GM23338 (cell line): ENCODE data around the gene AGR3. TPM values are rescaled to one million over a fixed set of nuclear protein-coding genes. Genes with fewer than 3 reads are reported as not detected.

ENCODE experiments used
- ATAC-seq: fragments of 200-7000 bp; cut with Tn5 transposase; 3 replicates; pipeline ENCODE4 v1.9.1; 2020
- DNase-seq: peaks from one replicate; pipeline ENCODE4 v3.0.0-alpha.2; 2015; ENCODE audit warnings: low spot score
- H2AFZ ChIP-seq: fragments of 200-600 bp; sonication (generic); 2 replicates; pipeline ENCODE4 v1.8.0; 2016; ENCODE audit warnings: antibody characterized with exemption, mild to moderate bottlenecking, moderate library complexity
- H3F3A ChIP-seq: fragments of 200-600 bp; sonication (generic); replicated peaks from 2 replicates; pipeline ENCODE4 v1.8.0; 2017; ENCODE audit warnings: antibody characterized with exemption, mixed run types, low read depth
- H3K27ac ChIP-seq: fragments of 200-600 bp; sonication (generic); 2 replicates; pipeline ENCODE4 v1.6.1; 2016; ENCODE audit warnings: low read depth
- H3K27me3 ChIP-seq: fragments of 200-600 bp; sonication (generic); 2 replicates; pipeline ENCODE4 v1.8.0; 2016; ENCODE audit warnings: mild to moderate bottlenecking, mixed run types, moderate library complexity; ENCODE audit not compliant: insufficient read depth
- H3K36me3 ChIP-seq: fragments of 200-600 bp; sonication (generic); 2 replicates; pipeline ENCODE4 v1.8.0; 2016; ENCODE audit warnings: mild to moderate bottlenecking; ENCODE audit not compliant: insufficient read depth
- H3K4me1 ChIP-seq: fragments of 200-600 bp; sonication (generic); 2 replicates; pipeline ENCODE4 v1.8.0; 2016; ENCODE audit warnings: mild to moderate bottlenecking, moderate library complexity; ENCODE audit not compliant: insufficient read depth
- H3K4me2 ChIP-seq: fragments of 200-600 bp; sonication (generic); 2 replicates; pipeline ENCODE4 v1.7.1; 2017; ENCODE audit warnings: mixed run types
- H3K4me3 ChIP-seq: fragments of 200-600 bp; sonication (generic); 2 replicates; pipeline ENCODE4 v1.6.1; 2016; ENCODE audit warnings: mixed run types
- H3K79me2 ChIP-seq: fragments of 200-600 bp; sonication (generic); replicated peaks from 2 replicates; pipeline ENCODE4 v1.8.0; 2017; ENCODE audit warnings: mild to moderate bottlenecking; ENCODE audit not compliant: insufficient read depth
- H3K9me2 ChIP-seq: fragments of 200-600 bp; sonication (generic); 2 replicates; pipeline ENCODE4 v1.8.0; 2017; ENCODE audit not compliant: insufficient read depth
- H4K20me1 ChIP-seq: fragments of 200-600 bp; sonication (generic); replicated peaks from 2 replicates; pipeline ENCODE4 v1.8.0; 2017; ENCODE audit warnings: mild to moderate bottlenecking; ENCODE audit not compliant: insufficient read depth
- H3K27ac Mint-ChIP-seq: 2 replicates; pipeline ENCODE4 v1.8.0; 2020; ENCODE audit warnings: inconsistent platforms, mild to moderate bottlenecking, moderate library complexity, mixed read lengths
- H3K27me3 Mint-ChIP-seq: 3 replicates; pipeline ENCODE4 v1.8.0; 2022; ENCODE audit warnings: low read depth, mild to moderate bottlenecking, moderate library complexity, mixed read lengths, inconsistent platforms; ENCODE audit not compliant: insufficient read depth, poor library complexity
- H3K36me3 Mint-ChIP-seq: 3 replicates; pipeline ENCODE4 v1.8.0; 2021; ENCODE audit warnings: low read depth, mild to moderate bottlenecking, inconsistent platforms, moderate library complexity, mixed read lengths
- H3K4me1 Mint-ChIP-seq: 3 replicates; pipeline ENCODE4 v1.8.0; 2020; ENCODE audit warnings: mild to moderate bottlenecking, inconsistent platforms, mixed read lengths
- H3K4me3 Mint-ChIP-seq: 3 replicates; pipeline ENCODE4 v1.8.0; 2021; ENCODE audit warnings: moderate library complexity, mild to moderate bottlenecking, inconsistent platforms, mixed read lengths
- H3K9me3 Mint-ChIP-seq: 3 replicates; pipeline ENCODE4 v1.8.0; 2020; ENCODE audit warnings: moderate library complexity, mild to moderate bottlenecking, inconsistent platforms, mixed read lengths
- CREB1 ChIP-seq: fragments of 250-450 bp; sonication (Bioruptor Pico); IDR thresholded peaks from 2 replicates; pipeline ENCODE4 v1.5.0; 2020; ENCODE audit warnings: low read depth, mild to moderate bottlenecking, moderate library complexity
- EZH2phosphoT487 ChIP-seq: fragments of 200-600 bp; sonication (generic); IDR thresholded peaks from one replicate; pipeline ENCODE4 v1.8.1; 2018; ENCODE audit warnings: antibody characterized with exemption; ENCODE audit not compliant: unreplicated experiment
- NANOG ChIP-seq: IDR thresholded peaks from 2 replicates; pipeline ENCODE4 v1.6.1; 2016; ENCODE audit warnings: antibody characterized with exemption, borderline replicate concordance
- POLR2AphosphoS5 ChIP-seq: IDR thresholded peaks from 2 replicates; pipeline ENCODE4 v1.6.1; 2016; ENCODE audit warnings: antibody characterized with exemption, low read depth
- REST ChIP-seq: IDR thresholded peaks from one replicate; pipeline ENCODE4 v1.6.1; 2018; ENCODE audit warnings: antibody characterized with exemption; ENCODE audit not compliant: unreplicated experiment
- ZNF114 ChIP-seq: fragments of 250-450 bp; sonication (Bioruptor Pico); IDR thresholded peaks from 2 replicates; pipeline ENCODE4 v1.5.0; 2020; ENCODE audit warnings: mild to moderate bottlenecking, moderate library complexity
- ZNF462 ChIP-seq: fragments of 250-450 bp; sonication (Bioruptor Pico); IDR thresholded peaks from 2 replicates; pipeline ENCODE4 v1.5.0; 2020; ENCODE audit warnings: mild to moderate bottlenecking, moderate library complexity
- polyA plus RNA-seq: library from polyadenylated mRNA; unstranded; fragments of >200 nt; fragmentation: Nextera tagmentation; extraction: Ambion mirVana; gene quantifications from 2 replicates; pipeline ENCODE4 v1.2.1, GENCODE V29; 2016
- total RNA-seq: library from RNA; depleted of rRNA; stranded (reverse); fragments of >200 nt; shearing (Covaris generic); gene quantifications from 2 replicates; pipeline ENCODE4 v1.2.3, GENCODE V29; 2014
- TF ChIP-seq, protein P1 (sequence below): IDR thresholded peaks from 2 replicates; pipeline ENCODE4 v1.6.1; 2016; ENCODE audit warnings: antibody characterized with exemption

The AGR3 gene
- total and polyA plus RNA-seq, 2 experiments from 2014 or later, result not detected

- no peak for TF ChIP-seq ZNF462 (CRISPR knock-in tag)
- no peak for TF ChIP-seq CREB1 (CRISPR knock-in tag)
- no peak for TF ChIP-seq ZNF114 (CRISPR knock-in tag)
These were observed 59.8 kb downstream of the AGR3 start (continued) for GRCh38 chr7:16822029-16822428.

DNA sequence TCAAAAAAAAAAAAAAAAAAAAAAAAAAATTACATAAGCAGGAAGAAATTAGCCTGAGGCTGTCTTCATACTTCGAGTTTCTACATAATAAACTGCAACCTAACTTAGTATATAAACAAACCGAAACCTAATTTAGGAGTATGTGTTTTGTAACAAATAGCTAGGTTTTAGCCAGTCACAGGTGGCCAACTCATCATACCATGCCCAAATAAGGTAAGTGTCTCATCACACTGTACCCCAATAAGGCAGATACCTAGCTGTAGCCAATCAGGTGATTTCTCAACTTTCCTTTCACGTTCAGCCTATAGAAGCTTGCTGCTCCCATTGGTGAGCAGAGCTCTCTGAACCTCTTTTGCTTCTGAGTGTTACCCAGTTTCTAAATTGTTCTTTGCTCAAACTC, 63.1 kb downstream of the AGR3 start:
- Histone ChIP-seq H3K27me3 (no peaks in the 10 kb centered on the region), H3K36me3 (no peaks in the 10 kb centered on the region), H3K27ac (no peak overlapping the region), H4K20me1 (no peaks in the 10 kb centered on the region), H3K4me1 (no peaks in the 10 kb centered on the region), H3K79me2 (no peaks in the 10 kb centered on the region), H3K4me2 (no peak overlapping the region), H2AFZ (no peak overlapping the region), H3K4me3 (no peak overlapping the region), H3F3A (no peaks in the 10 kb centered on the region), H3K9me2 (peaks cover 11% of the 10 kb centered on the region; the same call in 1 of the 2 replicates)
- no peaks in the 10 kb centered on the region; the same call in 2 of the 3 replicates for H3K9me3 Mint-ChIP-seq
- H3K27me3 Mint-ChIP-seq, result peaks cover 2% of the 10 kb centered on the region
- DNase-seq (no peak), ATAC-seq (no peak)
- no peak overlapping the region for H3K27ac Mint-ChIP-seq
- H3K4me1 Mint-ChIP-seq, result peaks cover 3% of the 10 kb centered on the region; the same call in 2 of the 3 replicates
- no peak overlapping the region for H3K4me3 Mint-ChIP-seq
- H3K36me3 Mint-ChIP-seq, result no peaks in the 10 kb centered on the region; the same call in 2 of the 3 replicates
- TF ChIP-seq NANOG, result no peak
- TF ChIP-seq POLR2AphosphoS5, result no peak
- no peak for TF ChIP-seq REST
- no peak for TF ChIP-seq EZH2phosphoT487
- TF ChIP-seq, protein P1, sequence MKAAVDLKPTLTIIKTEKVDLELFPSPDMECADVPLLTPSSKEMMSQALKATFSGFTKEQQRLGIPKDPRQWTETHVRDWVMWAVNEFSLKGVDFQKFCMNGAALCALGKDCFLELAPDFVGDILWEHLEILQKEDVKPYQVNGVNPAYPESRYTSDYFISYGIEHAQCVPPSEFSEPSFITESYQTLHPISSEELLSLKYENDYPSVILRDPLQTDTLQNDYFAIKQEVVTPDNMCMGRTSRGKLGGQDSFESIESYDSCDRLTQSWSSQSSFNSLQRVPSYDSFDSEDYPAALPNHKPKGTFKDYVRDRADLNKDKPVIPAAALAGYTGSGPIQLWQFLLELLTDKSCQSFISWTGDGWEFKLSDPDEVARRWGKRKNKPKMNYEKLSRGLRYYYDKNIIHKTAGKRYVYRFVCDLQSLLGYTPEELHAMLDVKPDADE, result no peak
- TF ChIP-seq ZNF114 (CRISPR knock-in tag), result no peak
- TF ChIP-seq CREB1 (CRISPR knock-in tag), result no peak
